GM20431 (cell line): Measurements from ENCODE around the gene CSTPP1.
"Not testable (repeated sequence)": the region's sequence is repeated elsewhere in the genome, so short reads cannot be mapped to it uniquely, and the experiment has no call there.

Experiments used
- in situ Hi-C: fragments of 300-500 bp; cut with MseI, MboI; formaldehyde crosslinking; loops from one replicate; pipeline ENCODE4 v1.15.0; 2020; ENCODE audit warnings: low sequenced_read_pairs; ENCODE audit not compliant: unreplicated experiment

CSTPP1 gene

GRCh38 chr11:47078751-47079521, 142.4 kb downstream of the CSTPP1 start:
- in situ Hi-C loops: no loop called here

- in situ Hi-C loops: not testable (repeated sequence)
Measured at GRCh38 chr11:47080775-47081174, 144.2 kb downstream of the CSTPP1 start.

GRCh38 chr11:47083913-47084312, 147.4 kb downstream of the CSTPP1 start:
- in situ Hi-C loops: no loop called here

- in situ Hi-C loops: no loop called here
Measured at GRCh38 chr11:47087801-47088200, 151.2 kb downstream of the CSTPP1 start.

GRCh38 chr11:47093541-47093940, 157.0 kb downstream of the CSTPP1 start:
- in situ Hi-C loops: no loop called here

- in situ Hi-C loops: not testable (repeated sequence)
Measured at GRCh38 chr11:47096871-47097270, 160.3 kb downstream of the CSTPP1 start.

- in situ Hi-C loops: not testable (repeated sequence)
Measured at GRCh38 chr11:47098223-47098622, 161.7 kb downstream of the CSTPP1 start.

- in situ Hi-C loops: no loop called here
Measured at GRCh38 chr11:47099214-47099917, 162.8 kb downstream of the CSTPP1 start.

- in situ Hi-C loops: no loop called here
Measured at GRCh38 chr11:47099918-47100315, 163.4 kb downstream of the CSTPP1 start.

- in situ Hi-C loops: no loop called here
Measured at GRCh38 chr11:47101406-47101805, 164.8 kb downstream of the CSTPP1 start.

GRCh38 chr11:47104261-47104950, 167.8 kb downstream of the CSTPP1 start:
- in situ Hi-C loops: no loop called here

GRCh38 chr11:47105541-47105940, 169.0 kb downstream of the CSTPP1 start:
- in situ Hi-C loops: no loop called here

- in situ Hi-C loops: no loop called here
Measured at GRCh38 chr11:47105974-47106373, 169.4 kb downstream of the CSTPP1 start.

- in situ Hi-C loops: no loop called here
Measured at GRCh38 chr11:47106798-47107411, 170.3 kb downstream of the CSTPP1 start.

- in situ Hi-C loops: no loop called here
Measured at GRCh38 chr11:47107744-47108143, 171.2 kb downstream of the CSTPP1 start.

- in situ Hi-C loops: no loop called here
Measured at GRCh38 chr11:47108214-47108613, 171.7 kb downstream of the CSTPP1 start.

GRCh38 chr11:47109051-47109726, 172.6 kb downstream of the CSTPP1 start:
- in situ Hi-C loops: no loop called here

GRCh38 chr11:47109727-47110246, 173.2 kb downstream of the CSTPP1 start:
- in situ Hi-C loops: no loop called here

- in situ Hi-C loops: no loop called here
Measured at GRCh38 chr11:47111318-47111804, 174.8 kb downstream of the CSTPP1 start.

- in situ Hi-C loops: not testable (repeated sequence)
Measured at GRCh38 chr11:47112941-47113340, 176.4 kb downstream of the CSTPP1 start.
